Stimulated activated CD4-positive, alpha-beta T cell treated with anti-CD3 and anti-CD28 coated beads, TNF-alpha, amount 100 ng/mL, for 24 hours (primary cell): ENCODE measurements around the gene SLX4IP.
A peak's percentile ranks its signal among the peaks of the same experiment; 100 is the strongest.

ENCODE experiments used
- DNase-seq, 3 experiments: peaks; one replicate each; pipeline ENCODE4 v3.0.0-alpha.2; 2020; ENCODE audit warnings: low read depth in 3 of 3

Gene SLX4IP

DNA sequence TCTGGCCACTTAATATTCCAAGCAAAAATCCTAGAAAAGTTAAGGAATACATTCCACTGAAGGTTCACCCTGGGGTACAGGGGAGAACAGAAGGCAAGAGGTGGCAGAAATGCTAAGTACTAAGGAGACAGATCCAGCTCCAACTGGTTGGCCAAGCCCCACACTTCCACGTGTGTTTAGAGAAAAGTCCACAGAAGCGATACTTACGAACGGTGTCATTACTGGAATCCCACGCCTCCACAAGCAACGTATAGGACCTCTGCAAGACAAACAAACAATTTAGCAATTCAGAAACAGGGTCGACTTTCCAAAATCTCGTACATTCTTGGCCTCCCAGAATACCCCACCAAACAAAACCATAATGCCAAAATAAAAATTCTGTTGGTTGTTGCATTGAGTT, 228.7 kb downstream of the SLX4IP start:
- DNase-seq = no peak

- DNase-seq = no peak
Observed at GRCh38 chr20:10665027-10665561, 230.0 kb downstream of the SLX4IP start.

DNA sequence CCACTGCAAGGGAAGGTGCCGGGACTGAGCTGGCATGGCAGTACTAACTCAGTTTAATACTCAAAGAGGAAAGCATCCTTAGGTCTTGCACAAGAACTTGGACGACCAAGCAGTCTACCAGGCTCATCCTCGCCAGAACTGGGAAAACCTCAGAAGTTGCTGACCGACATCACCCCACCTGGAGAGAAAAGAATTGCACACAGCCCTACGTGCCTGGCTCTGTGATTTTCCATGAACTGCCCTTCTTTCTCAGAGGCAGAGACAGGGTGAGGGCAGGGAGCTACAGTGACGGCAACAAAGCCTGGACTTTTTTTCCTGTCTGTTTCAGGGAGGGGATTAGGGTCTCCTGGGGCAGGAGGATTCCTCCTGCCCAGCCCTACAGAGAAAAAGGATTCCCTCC, 230.7 kb downstream of the SLX4IP start:
- DNase-seq = no peak

- DNase-seq = no peak
Observed at GRCh38 chr20:10666221-10667076, 231.3 kb downstream of the SLX4IP start.

- DNase-seq = no peak
Observed at GRCh38 chr20:10667077-10667401, 231.9 kb downstream of the SLX4IP start.

GRCh38 chr20:10667560-10668167, 232.6 kb downstream of the SLX4IP start:
- no peak for DNase-seq

GRCh38 chr20:10668677-10669368, 233.7 kb downstream of the SLX4IP start:
- no peak for DNase-seq

DNA sequence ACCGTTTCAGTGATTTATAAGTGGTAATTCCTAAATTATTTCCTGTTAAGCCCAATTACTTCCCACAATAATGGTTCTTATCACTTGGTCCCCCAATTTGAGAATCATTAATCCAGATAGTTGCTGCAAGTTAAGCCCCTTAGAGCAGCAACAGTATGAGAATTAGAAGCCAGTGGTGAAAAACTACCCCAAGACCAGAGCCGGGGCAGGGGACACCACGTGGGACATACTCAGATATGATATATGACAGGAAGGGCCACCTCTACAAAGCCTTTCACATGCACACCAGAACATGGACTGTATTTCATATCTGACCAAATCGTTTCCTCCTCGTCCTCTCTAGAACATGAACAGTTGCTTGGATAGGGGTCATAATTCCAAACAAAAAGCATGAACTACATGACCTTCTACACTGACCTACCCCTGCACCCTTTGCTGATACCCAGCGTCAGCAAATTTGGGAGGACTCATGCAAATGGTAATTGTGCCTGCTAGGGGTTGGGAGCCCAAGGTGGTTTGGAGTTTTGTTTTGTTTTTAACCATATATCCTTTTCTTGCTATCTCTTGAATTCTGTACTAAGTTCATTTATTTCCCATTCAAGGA, 234.8 kb downstream of the SLX4IP start:
- no peak for DNase-seq

DNA sequence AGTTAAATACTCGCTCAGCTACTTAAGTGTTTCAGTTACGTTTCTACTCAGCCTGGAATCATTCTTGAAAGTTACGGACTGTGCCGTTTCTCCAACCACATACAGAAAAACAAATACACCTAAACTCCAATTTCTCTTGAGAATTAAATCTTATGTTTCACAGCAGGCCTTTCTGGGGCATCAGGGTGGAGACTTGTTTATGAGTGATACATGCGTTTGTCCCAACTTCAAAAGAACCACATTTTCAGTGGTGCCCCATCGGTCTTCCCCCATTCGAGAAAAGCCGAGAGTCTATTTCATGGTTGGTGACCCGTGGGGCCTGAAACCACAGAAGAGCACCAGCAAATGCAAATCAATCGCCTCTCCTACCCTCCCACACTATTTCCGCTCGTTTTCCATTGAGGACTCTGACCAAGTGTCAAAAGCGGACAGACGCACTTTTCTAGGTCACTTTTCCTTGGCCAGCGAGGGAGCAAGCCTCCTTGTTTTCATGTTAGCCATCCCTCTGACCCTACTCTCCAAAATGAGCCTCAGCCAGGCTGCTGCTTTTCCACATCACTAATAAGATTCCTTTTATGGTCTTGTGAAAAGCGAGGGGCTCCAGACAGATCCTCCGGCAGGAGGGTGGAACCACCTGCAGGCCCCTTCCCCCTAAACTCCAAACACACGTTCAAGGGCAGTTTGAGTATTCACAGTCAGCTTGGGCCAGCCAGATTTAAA, 235.6 kb downstream of the SLX4IP start:
- DNase-seq = no peak

DNA sequence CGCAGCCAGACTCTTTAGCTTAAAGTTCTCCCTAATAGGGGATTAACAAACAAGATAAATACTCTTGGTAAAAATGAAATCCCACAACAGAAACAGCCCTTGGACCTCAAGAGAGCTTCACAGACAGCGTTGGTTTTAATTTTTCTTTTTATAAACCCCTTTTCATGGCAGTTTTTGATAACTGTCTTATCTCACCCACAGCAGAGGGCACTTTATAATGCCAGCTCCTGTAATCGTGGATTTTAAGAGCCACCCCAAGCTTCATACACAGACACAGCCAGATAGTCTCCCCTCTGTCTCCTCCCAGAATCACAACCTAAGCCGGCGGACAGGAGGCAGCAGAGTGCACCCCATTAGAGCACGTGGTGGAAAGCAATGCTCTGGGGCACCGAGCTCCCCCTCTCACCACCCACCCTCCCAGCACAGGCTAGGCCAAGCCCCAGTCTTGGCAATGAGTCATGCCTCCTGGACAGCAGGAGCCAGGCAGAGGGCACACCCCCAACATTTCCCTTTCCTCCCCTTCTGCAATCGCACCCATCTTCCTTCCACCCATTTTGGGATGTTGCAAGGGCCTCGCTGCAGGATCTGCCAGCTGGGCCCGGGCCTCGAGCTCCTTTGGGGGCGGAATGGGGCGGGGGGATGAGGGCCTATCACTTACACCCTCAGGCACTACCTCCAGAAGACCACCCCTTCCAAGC, 236.3 kb downstream of the SLX4IP start:
- peak in 1 of 3 experiments; percentile 21 for DNase-seq

DNA sequence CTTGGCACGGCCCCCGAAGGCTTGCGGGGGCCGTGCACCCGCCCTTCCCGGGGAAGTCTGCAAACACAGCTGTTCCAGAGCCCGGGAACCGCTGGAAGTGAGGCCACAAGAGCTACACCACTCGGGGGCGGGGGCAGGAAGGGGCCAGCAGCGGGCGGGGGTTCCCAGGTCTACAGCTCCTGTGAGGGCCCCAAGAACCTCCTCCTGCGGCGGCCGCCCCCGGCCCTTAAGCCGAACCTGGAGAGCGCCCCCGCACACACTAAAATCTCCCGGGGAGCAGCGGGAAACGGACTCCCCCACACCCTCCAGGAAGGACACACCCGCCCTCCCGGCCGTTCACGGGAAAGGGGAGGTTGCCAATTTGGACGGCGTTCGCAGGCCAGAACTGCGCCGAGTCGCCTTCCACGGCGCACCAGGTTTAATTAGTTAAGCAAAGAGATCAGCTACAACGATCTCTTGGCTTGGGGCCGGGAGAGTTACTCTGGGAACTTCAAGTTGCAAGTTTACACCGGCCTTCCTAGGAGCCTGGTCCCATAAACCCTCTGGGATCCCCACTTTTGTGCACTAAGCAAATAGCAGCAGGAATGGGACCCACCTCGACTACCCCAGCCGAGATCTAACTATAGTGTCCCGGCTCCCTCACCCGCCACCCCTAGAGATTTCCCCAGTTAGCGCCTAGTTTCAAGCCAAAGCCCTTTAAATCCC, 237.0 kb downstream of the SLX4IP start:
- peak in 1 of 3 experiments; percentile 2 for DNase-seq

DNA sequence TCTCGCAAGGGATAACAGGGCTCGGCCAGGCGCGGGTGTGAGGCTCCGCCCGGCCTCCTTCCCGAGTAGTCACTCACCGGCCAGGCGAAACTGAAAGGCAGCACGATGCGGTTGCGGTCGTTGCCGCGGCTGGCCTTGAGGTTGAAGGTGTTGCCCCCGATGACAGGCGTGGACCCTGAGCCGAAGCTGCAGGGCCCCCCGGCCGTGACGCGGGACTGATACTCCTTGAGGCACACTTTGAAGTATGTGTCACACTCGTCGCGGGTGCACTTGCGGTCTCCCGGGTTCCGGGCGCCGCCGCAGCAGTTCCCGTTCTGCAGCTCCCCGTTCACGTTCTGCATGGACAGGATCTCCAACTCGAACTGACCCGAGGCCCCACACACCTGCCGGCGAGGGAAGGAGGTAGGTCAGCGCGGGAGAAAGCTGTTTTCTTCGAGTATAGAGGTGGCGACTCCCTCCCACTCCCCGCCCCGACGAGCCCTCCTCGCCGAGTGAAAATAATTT, 237.6 kb downstream of the SLX4IP start:
- peak in 1 of 3 experiments; percentile 43 for DNase-seq

DNA sequence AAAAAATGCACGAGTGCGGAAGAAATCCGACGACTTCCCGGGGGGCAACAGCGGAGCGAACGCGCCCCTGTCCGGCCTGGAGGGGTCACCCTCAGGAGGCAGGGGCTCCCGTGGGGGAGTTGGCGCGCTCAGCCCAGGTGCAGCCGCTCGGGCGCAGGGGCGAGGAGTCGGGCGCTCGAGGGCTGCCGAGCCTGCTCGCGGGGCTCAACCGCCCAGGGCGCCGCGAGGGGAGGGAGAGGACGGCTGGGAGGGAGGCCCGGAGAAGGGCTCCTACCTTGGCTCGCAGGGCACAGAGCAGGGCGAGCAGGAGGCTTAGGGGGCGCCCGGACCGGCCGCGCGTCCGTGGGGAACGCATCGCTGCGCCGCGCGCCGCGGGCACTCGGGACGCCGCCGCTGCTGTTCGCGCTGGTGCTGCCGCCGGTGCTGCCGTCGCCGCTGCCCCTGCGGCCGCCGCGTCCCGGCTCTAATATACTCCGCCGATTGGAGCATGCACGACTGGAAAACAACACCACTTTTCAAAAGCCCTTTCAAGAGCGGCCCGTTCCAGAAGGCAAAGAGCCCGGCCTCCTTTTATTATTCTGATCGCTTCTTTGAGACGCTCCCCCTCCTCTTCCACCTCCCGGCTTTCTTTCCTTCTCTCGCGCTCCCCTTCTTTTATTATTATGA, 238.2 kb downstream of the SLX4IP start:
- DNase-seq = peak in 1 of 3 experiments; percentile 1

DNA sequence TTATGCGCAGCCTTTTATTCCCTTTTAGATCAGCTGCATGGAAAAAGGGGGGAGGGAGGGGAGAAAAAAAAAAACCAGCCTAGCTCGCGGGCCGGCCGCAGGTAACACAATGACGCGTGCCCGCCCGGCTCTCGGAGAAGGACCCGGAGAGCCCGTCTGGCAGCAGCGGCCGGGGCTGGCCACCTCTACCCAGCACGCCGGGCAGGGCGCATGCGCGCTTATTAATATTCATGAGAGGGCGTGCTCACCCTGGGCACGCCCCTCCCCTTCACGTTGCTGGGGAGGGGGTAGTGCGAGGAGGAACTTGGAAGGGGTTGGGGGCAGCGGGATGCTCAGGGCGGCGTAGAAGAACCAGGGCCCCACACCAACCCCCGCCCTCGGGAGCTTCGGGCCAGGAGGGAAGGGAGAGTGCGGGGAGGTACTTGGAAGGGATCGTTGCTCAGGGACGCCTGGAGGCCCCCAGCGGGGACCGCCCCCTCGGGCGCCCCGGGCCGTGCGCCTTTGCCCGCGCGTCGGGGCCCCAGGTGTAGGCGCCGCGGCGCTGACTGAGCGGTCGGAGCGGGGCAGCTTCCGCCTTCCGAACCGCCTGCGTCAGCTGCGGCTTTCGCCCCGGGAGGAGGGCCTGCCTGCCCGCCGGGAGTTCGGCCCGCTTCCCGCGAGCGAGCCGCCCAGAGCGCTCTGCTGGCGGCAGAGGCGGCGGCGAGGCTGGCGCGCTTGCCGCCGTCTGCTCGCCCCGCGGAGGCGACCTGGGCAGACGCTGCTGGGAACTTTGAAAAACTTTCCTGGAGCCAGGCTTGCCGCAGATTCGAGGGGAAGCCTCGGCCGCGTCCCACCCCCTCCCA, 239.0 kb downstream of the SLX4IP start, which contains the start of gene JAG1:
Gene JAG1 (minus strand): TSS at position 158 of the 842 bp plus-strand sequence. CDS start 469 bp downstream, outside the sequence.
- peak in 2 of 3 experiments; percentile 16 to 61 for DNase-seq

DNA sequence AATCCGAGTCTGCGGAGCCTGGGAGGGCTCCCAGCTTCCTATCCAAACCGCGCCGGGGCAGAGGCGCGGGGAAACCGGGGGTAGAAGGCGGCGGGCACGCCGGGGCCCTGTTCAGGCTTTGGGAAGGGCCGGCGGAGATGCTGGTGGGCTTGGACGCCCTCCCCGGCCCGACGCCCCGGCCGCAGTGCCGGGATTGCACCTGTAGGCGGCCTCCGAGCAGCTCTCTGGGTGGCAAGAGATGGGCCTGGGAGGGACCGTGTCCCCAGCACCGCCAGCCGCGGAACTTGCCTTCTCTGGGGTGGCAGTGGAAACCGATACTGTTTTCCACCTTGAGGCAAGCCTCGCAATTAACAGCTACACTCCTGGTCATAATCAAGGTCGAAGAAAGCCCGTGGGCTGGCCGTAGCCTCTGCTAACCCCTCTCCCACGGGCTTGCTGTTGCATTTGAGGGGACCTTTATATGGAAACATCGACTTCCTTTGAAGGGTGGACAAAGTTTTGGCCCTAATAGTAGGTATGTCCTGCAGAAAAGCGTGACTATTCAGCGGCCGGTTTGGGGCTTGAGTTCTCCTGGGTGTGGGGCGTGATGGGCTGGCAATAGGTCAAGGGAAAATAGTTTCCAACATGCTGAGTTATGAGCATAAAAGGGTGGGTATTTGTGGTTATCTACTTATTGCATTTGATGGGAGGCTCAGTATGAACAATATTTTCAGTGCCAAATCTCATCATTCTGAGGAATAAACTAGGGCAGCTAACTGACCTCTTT, 239.8 kb downstream of the SLX4IP start:
- DNase-seq = peak in 1 of 3 experiments; percentile 34

DNA sequence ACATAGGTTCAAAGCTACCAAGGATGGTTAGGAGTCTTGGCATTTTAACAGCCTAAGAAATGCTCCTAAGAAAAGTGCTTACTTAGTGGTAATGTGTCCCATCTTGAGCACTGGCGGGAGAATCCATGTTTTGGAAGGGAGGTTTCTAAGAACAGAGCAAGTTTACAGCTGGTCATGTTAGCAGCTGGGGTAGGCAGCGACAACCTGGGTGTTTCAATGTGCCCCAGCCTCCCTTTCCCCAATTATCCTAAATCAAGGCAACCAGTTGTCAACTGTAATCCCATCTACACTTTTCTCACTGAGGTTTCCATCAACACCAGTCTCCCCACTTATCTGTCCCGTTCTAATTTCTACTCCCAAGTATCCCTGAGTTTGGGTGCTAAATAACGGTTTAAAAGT, 240.3 kb downstream of the SLX4IP start:
- no peak for DNase-seq

DNA sequence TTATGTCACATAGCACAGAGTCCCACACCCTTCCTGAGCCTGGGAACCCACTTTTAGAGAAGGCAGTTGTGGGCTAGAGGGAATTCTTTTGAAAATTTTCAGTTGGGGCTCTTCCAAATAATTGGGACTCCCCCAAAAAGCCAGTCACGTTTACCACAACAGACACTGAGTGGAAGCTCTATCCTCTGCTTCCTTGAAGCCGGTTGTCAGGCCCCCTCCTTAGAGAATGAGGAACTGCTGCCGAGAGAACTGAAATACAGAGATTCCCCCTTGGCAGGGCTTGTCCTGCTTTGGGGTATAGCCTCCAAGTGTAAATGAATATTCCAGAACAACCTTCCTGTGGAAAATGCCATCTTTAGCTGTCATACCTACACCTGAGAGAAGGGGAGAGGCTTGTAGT, 241.4 kb downstream of the SLX4IP start:
- DNase-seq = no peak
